Mesendoderm (in vitro differentiated cells): ENCODE measurements around the gene NDNF.

Experiments
- DNase-seq: peaks from one replicate; pipeline ENCODE4 v3.0.0; 2013
- H2AK5ac ChIP-seq: 2 replicates; pipeline ENCODE4 v1.6.1; 2013; ENCODE audit warnings: low read length, inconsistent platforms
- H2BK120ac ChIP-seq: 2 replicates; pipeline ENCODE4 v1.6.1; 2013; ENCODE audit warnings: low read depth, mild to moderate bottlenecking, low read length, moderate library complexity, mixed read lengths
- H2BK15ac ChIP-seq: replicated peaks from 2 replicates; pipeline ENCODE4 v1.6.1; 2013; ENCODE audit warnings: low read depth, mild to moderate bottlenecking, moderate library complexity
- H2BK5ac ChIP-seq: 2 replicates; pipeline ENCODE4 v1.6.1; 2013; ENCODE audit warnings: low read length, inconsistent platforms
- H3K18ac ChIP-seq: 2 replicates; pipeline ENCODE4 v1.6.1; 2013; ENCODE audit warnings: mild to moderate bottlenecking, low read length, mixed read lengths
- H3K23ac ChIP-seq: one replicate; pipeline ENCODE4 v1.6.1; 2013; ENCODE audit warnings: low read length
- H3K27ac ChIP-seq: 2 replicates; pipeline ENCODE4 v1.5.1; 2013; ENCODE audit warnings: low read depth, mild to moderate bottlenecking, inconsistent platforms, low read length, moderate library complexity
- H3K27me3 ChIP-seq: 2 replicates; pipeline ENCODE4 v1.6.1; 2013; ENCODE audit warnings: low read length, control low read depth, mild to moderate bottlenecking, inconsistent platforms; ENCODE audit not compliant: insufficient read depth, poor library complexity
- H3K36me3 ChIP-seq: 2 replicates; pipeline ENCODE4 v1.6.1; 2013; ENCODE audit warnings: low read length, inconsistent platforms; ENCODE audit not compliant: control insufficient read depth, insufficient read depth
- H3K4ac ChIP-seq: one replicate; pipeline ENCODE4 v1.6.1; 2013; ENCODE audit warnings: low read depth, mild to moderate bottlenecking, low read length, moderate library complexity
- H3K4me1 ChIP-seq: 2 replicates; pipeline ENCODE4 v1.6.1; 2013; ENCODE audit warnings: low read depth, low read length, inconsistent platforms; ENCODE audit not compliant: control insufficient read depth
- H3K4me2 ChIP-seq: 2 replicates; pipeline ENCODE4 v1.6.1; 2013; ENCODE audit warnings: low read length
- H3K4me3 ChIP-seq: 2 replicates; pipeline ENCODE4 v1.5.1; 2013; ENCODE audit warnings: mild to moderate bottlenecking, low read length
- H3K56ac ChIP-seq: one replicate; pipeline ENCODE4 v1.6.1; 2013; ENCODE audit warnings: low read length
- H3K79me1 ChIP-seq: 2 replicates; pipeline ENCODE4 v1.6.1; 2013; ENCODE audit warnings: low read length, inconsistent platforms
- H3K79me2 ChIP-seq: 2 replicates; pipeline ENCODE4 v1.6.1; 2013; ENCODE audit warnings: mild to moderate bottlenecking, low read length; ENCODE audit not compliant: control insufficient read depth, insufficient read depth
- H3K9ac ChIP-seq: 2 replicates; pipeline ENCODE4 v1.6.1; 2013; ENCODE audit warnings: low read length, inconsistent platforms
- H4K5ac ChIP-seq: one replicate; pipeline ENCODE4 v1.6.1; 2013; ENCODE audit warnings: low read length
- H4K8ac ChIP-seq: one replicate; pipeline ENCODE4 v1.6.1; 2013; ENCODE audit warnings: low read depth, mild to moderate bottlenecking, control low read depth, low read length, moderate library complexity
- WGBS: extraction: QIAGEN DNeasy Blood & Tissue Kit; methylation state at CpG from one replicate; pipeline ENCODE4 v1.1.7; 2013; ENCODE audit warnings: low lambda C conversion rate, missing lambda C conversion rate; ENCODE audit not compliant: insufficient coverage; ENCODE audit errors: extremely low coverage; 5-methylcytosine and 5-hydroxymethylcytosine counted together

NDNF gene

DNA sequence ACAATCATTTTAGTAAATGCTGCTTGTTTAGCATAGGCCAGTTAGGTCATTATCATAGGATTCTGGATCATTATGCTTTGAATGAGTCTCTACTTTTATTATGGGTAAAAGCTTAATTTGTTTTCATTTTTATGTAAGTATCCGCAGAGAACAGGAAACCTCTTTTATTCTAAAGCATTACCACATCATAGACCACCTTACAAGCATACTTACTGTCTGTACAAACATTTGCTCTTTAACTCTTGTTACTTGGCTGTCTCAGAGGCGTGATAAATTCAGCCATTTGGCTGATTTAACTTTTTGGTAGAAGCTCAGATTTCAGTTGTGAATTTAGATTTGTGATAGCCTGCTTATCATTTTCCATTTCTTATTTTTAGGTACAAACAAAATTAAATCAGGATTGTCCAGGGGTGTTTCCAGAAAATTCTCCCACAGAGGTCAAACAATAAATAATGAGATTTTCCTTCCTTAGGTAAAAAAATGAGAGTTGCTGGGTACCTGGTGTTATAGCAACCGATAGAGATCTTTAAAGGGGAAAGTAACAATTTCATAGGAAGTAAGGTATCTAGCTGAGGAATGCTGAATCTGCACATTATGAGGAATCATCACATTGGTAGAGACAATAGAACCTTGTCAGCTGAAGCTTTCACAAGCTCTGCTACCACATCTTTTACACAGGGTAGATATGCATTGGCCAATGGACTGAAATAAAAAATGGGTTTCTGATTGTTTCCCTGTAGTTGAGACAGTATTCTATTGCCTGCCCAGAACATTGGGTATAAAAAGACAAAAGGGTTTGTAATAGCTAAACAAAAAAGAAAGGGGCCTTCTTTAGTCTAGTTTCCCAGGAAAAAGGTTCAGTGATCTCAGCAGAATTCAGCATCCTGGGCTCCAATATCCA lies 62.5 kb downstream of the NDNF start:
- H3K56ac ChIP-seq, result no peak overlapping the region

GRCh38 chr4:121007660-121008059 lies 64.7 kb downstream of the NDNF start:
- Histone ChIP-seq H2BK5ac (no peak overlapping the region), H4K5ac (no peak overlapping the region), H3K9ac (no peak overlapping the region), H3K79me1 (no peaks in the 10 kb centered on the region), H2BK15ac (no peak overlapping the region), H3K18ac (no peak overlapping the region), H3K4ac (no peak overlapping the region), H4K8ac (no peak overlapping the region), H3K23ac (no peak overlapping the region), H3K27ac (no peak overlapping the region), H3K4me3 (no peak overlapping the region), H3K79me2 (no peaks in the 10 kb centered on the region), H3K4me1 (no peaks in the 10 kb centered on the region), H2BK120ac (no peak overlapping the region), H2AK5ac (no peak overlapping the region), H3K4me2 (no peak overlapping the region), H3K56ac (no peak overlapping the region), H3K27me3 (no peaks in the 10 kb centered on the region), H3K36me3 (no peaks in the 10 kb centered on the region)
- WGBS, result no CpG with 5 or more reads among the region's 1 CpG
- no peak for DNase-seq

More for the DNA sequence above, 62.5 kb downstream of the NDNF start:
- Histone ChIP-seq H2AK5ac (no peak overlapping the region), H4K5ac (no peak overlapping the region), H3K4me1 (no peaks in the 10 kb centered on the region), H3K23ac (no peak overlapping the region), H2BK120ac (no peak overlapping the region), H3K9ac (no peak overlapping the region), H3K36me3 (no peaks in the 10 kb centered on the region), H3K27ac (no peak overlapping the region), H2BK15ac (no peak overlapping the region), H3K27me3 (no peaks in the 10 kb centered on the region), H3K4ac (no peak overlapping the region), H3K79me1 (no peaks in the 10 kb centered on the region), H3K4me2 (no peak overlapping the region), H3K4me3 (no peak overlapping the region), H4K8ac (no peak overlapping the region), H2BK5ac (no peak overlapping the region), H3K79me2 (no peaks in the 10 kb centered on the region), H3K18ac (no peak overlapping the region)
- no CpG with 5 or more reads among the region's 3 CpGs for WGBS
- no peak for DNase-seq

- H3K4ac ChIP-seq, result no peak overlapping the region
- H3K36me3 ChIP-seq, result no peaks in the 10 kb centered on the region
- H3K9ac ChIP-seq, result no peak overlapping the region
- no peaks in the 10 kb centered on the region for H3K79me1 ChIP-seq
- no peak overlapping the region for H4K8ac ChIP-seq
- no peaks in the 10 kb centered on the region for H3K27me3 ChIP-seq
- no peak overlapping the region for H2AK5ac ChIP-seq
- H2BK120ac ChIP-seq, result no peak overlapping the region
- no peak overlapping the region for H2BK15ac ChIP-seq
- no peak overlapping the region for H4K5ac ChIP-seq
- H3K79me2 ChIP-seq, result no peaks in the 10 kb centered on the region
- DNase-seq, result no peak
- no peak overlapping the region for H3K18ac ChIP-seq
- no peak overlapping the region for H3K4me3 ChIP-seq
- no peaks in the 10 kb centered on the region for H3K4me1 ChIP-seq
- no peak overlapping the region for H3K56ac ChIP-seq
- no peak overlapping the region for H3K27ac ChIP-seq
- H3K23ac ChIP-seq, result no peak overlapping the region
- no peak overlapping the region for H2BK5ac ChIP-seq
- no peak overlapping the region for H3K4me2 ChIP-seq
- no CpG with 5 or more reads among the region's 4 CpGs for WGBS
Observed at GRCh38 chr4:121003863-121004262, 68.5 kb downstream of the NDNF start.

- Histone ChIP-seq H3K79me1 (no peaks in the 10 kb centered on the region), H3K4me1 (no peaks in the 10 kb centered on the region)
- DNase-seq, result no peak
Observed at GRCh38 chr4:120995266-120996010, 76.9 kb downstream of the NDNF start.

DNA sequence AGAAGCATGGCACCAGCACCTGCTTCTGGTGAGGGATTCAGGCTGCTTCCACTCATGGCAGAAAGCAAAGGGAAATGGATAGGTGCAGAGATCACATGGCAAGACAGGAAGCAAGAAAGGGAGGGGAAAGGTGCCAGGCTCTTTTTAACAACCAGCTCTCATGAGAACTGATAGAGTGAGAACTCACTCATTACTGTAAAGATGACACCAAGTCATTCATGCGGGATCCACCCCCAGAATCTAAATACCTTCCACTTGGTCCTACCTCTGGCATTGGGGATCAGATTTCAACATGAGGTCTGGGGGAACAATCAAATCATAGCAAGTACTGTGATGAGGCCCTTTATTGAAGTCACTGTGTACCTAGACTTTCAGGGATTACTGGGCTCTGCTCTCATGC lies 77.8 kb downstream of the NDNF start:
- H3K36me3 ChIP-seq, result no peaks in the 10 kb centered on the region
- H2BK5ac ChIP-seq, result no peak overlapping the region
- no peak overlapping the region for H3K4me2 ChIP-seq
- no peaks in the 10 kb centered on the region for H3K79me2 ChIP-seq
- no peak overlapping the region for H3K18ac ChIP-seq
- no peak overlapping the region for H2AK5ac ChIP-seq
- H3K56ac ChIP-seq, result no peak overlapping the region
- H3K9ac ChIP-seq, result no peak overlapping the region
- no peaks in the 10 kb centered on the region for H3K4me1 ChIP-seq
- no peak overlapping the region for H3K23ac ChIP-seq
- H3K79me1 ChIP-seq, result no peaks in the 10 kb centered on the region
- H4K5ac ChIP-seq, result no peak overlapping the region
- no peak overlapping the region for H4K8ac ChIP-seq
- H3K4ac ChIP-seq, result no peak overlapping the region
- no peak overlapping the region for H2BK120ac ChIP-seq
- no peak overlapping the region for H2BK15ac ChIP-seq
- no peaks in the 10 kb centered on the region for H3K27me3 ChIP-seq
- no peak for DNase-seq
- no peak overlapping the region for H3K27ac ChIP-seq
- WGBS, result no CpG with 5 or more reads among the region's 1 CpG
- no peak overlapping the region for H3K4me3 ChIP-seq

More at GRCh38 chr4:120995266-120996010, 76.9 kb downstream of the NDNF start:
- H2BK120ac ChIP-seq, result no peak overlapping the region
- H2AK5ac ChIP-seq, result no peak overlapping the region
- no peak overlapping the region for H3K23ac ChIP-seq
- no peak overlapping the region for H3K4ac ChIP-seq
- H3K56ac ChIP-seq, result no peak overlapping the region
- no peak overlapping the region for H3K18ac ChIP-seq
- H4K8ac ChIP-seq, result no peak overlapping the region
- no peak overlapping the region for H3K4me2 ChIP-seq
- no peak overlapping the region for H4K5ac ChIP-seq
- no peaks in the 10 kb centered on the region for H3K27me3 ChIP-seq
- H3K9ac ChIP-seq, result no peak overlapping the region
- H3K36me3 ChIP-seq, result no peaks in the 10 kb centered on the region
- no peak overlapping the region for H3K27ac ChIP-seq
- no peaks in the 10 kb centered on the region for H3K79me2 ChIP-seq
- H3K4me3 ChIP-seq, result no peak overlapping the region
- H2BK5ac ChIP-seq, result no peak overlapping the region
- no CpG with 5 or more reads among the region's 1 CpG for WGBS
- H2BK15ac ChIP-seq, result no peak overlapping the region
